GM10266 (cell line): ENCODE results near the gene CKMT1A.
"Not testable (repeated sequence)": the region's sequence is repeated elsewhere in the genome, so short reads cannot be mapped to it uniquely, and the experiment has no call there.

Experiments
- DNase-seq: peaks from one replicate; pipeline ENCODE4 v3.0.0; 2012; ENCODE audit errors: extremely low spot score
- TF ChIP-seq, protein P1 (sequence below): IDR thresholded peaks from 2 replicates; pipeline ENCODE4 v1.5.1; 2012; ENCODE audit warnings: mild to moderate bottlenecking, low read depth; ENCODE audit not compliant: control insufficient read depth, insufficient read depth; ENCODE audit errors: missing control alignments

CKMT1A gene

DNA sequence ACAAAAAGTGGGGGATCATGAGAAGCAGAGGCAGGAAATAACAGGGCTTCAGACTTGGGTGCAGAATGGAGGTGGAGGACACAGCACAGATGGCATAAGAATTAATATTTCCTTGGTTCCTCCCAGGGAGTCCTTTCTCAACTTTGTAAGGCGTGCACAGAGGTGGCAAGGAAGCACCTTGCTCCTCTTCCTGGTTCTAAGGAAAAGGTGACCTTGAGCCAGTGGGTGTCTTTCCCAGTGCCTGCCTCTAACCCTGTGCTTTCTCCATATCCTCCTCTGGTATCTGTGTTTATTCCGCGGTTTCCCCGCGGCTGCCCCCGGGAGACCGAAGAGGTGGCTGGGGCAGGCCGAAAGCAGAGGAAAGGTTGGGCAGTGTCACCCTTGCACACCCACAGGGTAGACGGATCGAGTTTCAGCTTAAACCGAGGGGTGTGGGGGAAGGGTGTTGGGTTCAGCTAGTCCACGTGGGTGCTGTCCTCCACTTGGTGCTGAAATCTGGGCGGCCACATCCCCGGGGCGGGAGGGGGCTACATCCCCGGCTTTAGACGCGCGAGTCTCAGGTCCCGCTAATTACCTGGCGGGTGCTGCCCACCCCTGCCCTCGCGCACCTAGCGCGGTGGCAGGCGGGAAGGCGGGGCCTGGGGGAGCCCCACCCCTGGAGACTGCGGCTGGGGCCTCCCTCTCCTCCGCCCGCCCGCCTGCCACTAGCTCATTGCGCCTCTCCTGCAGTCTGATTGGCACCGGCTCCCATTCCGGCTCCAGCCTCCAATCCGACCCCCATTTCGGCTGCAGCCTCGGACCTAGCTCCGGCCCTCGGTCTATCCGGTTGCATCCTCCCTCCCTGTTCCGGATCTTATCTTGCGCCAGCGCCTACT lies at the start of gene CKMT1A:
CKMT1A (plus strand) TSS at position 712 of the 875 bp plus-strand sequence. CDS start 192 bp downstream, outside the sequence.
- DNase-seq: not testable (repeated sequence)

DNA sequence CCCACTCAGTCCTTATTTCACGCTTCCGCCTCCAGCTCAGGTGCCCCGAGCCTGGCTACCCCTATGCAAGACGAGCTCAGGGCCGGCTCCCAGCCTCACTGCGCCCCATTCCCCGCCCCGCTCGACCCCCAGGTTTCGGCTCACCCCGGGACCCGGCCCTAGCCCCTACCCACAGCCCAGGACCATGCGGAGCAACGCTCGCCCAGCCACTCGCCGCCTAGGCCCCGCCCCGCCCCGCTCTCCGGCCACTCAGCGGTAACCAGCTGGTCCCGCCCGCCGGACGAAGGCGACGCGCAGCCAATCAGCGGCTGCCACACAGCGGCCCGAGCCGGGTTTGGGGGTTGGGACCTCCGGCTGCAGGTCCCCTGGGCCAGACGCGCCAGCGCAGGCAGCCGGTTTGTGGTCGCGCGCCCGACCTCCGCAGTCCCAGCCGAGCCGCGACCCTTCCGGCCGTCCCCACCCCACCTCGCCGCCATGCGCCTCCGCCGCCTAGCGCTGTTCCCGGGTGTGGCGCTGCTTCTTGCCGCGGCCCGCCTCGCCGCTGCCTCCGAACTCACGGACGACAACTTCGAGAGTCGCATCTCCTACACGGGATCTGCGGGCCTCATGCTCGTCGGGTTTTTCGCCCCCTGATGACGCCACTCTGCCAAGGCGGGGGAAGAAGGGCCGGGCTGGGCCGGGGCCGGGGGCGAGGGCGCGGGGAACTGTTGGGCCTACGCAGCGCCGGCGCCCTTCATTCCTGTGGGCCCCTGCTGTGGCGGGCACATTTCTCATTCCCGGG lies 44.8 kb upstream of the CKMT1A start, which contains the start of gene CATSPER2:
CATSPER2 (minus strand) TSS at position 196 of the 781 bp plus-strand sequence. CDS start 783 bp downstream, outside the sequence.
- TF ChIP-seq, protein P1, sequence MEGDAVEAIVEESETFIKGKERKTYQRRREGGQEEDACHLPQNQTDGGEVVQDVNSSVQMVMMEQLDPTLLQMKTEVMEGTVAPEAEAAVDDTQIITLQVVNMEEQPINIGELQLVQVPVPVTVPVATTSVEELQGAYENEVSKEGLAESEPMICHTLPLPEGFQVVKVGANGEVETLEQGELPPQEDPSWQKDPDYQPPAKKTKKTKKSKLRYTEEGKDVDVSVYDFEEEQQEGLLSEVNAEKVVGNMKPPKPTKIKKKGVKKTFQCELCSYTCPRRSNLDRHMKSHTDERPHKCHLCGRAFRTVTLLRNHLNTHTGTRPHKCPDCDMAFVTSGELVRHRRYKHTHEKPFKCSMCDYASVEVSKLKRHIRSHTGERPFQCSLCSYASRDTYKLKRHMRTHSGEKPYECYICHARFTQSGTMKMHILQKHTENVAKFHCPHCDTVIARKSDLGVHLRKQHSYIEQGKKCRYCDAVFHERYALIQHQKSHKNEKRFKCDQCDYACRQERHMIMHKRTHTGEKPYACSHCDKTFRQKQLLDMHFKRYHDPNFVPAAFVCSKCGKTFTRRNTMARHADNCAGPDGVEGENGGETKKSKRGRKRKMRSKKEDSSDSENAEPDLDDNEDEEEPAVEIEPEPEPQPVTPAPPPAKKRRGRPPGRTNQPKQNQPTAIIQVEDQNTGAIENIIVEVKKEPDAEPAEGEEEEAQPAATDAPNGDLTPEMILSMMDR: no peak
- DNase-seq: no peak

DNA sequence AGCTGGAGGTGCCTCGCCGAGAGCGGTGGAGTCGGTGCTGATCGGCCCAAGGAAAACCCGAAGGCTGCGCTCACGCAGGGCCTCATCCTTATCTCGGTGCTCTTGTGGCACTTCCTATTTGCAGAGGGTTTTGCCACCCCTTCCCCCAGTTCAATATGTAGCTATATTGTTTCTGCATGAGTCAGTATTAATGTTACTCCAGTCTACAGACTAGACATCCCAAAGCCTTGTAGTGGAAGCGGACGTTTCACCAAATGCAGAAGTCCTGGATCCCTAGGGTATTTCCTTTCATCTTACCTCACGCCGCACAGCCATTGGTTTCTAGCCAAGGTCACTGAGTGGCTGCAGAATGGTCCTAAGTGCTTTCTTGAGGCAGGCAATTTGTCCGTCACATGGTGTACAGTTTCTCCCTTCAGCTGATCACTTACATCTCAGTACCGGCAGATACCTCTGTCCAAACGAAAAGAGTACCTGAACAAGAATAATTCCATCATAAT lies 44.2 kb upstream of the CKMT1A start:
- DNase-seq: not testable (repeated sequence)

DNA sequence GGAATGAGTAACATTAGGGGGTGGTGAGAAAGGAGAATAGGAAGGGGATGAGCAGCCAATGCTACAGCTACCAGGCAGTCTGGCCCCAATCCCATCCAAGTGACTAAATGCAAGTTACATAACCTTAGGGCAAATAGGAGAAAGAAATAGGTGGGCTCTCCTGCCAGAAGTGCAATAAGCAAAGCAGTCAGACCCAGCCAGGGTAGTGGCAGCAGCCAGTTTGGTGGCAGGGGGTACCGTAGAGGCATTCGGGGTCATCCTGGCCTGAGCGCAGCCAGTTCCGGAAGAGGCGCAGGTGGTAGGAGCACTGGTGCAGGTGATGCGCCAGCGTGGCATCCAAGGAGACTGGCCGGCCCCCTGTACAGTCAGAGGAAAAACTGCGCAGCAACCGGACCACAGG lies 33.9 kb upstream of the CKMT1A start:
- DNase-seq: not testable (repeated sequence)

DNA sequence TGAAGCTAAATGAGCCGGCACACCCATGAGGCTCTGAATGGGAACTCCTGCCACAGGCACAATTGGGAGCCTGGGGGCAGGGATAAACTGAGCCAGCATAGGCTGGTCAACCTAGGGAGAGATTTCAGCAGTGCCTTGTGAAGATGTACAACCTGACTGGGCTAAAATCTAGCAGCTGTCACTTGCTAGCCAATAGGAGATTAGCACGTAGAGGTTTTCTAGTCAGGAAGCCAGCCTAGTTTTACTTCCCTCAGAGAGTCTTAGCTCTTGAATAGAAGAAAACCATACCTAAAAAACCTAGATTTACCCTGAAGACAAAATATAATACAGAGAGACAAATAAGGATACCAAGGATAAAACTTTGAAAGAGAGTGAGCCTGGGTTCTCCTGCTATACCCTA lies 31.4 kb upstream of the CKMT1A start:
- not testable (repeated sequence) for DNase-seq

DNA sequence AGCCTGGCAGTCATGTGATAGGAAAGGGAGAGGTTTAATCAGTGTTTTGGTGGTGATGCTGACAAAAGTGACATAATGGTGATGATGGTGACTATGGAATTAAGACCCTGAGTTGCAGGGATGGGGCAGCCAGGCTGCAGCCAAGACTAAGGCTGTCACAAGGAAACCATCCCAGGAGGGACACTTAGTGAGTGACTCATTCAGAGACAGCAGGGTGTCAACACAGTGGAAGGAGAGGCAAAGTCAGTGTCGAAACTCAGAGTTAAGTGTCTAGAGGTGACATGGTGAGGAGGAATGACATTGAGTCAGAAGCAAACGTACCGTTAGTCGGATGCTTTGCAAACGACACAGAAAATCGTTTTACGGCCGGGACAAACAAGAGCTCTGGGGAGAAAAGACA lies 30.3 kb upstream of the CKMT1A start:
- not testable (repeated sequence) for DNase-seq

DNA sequence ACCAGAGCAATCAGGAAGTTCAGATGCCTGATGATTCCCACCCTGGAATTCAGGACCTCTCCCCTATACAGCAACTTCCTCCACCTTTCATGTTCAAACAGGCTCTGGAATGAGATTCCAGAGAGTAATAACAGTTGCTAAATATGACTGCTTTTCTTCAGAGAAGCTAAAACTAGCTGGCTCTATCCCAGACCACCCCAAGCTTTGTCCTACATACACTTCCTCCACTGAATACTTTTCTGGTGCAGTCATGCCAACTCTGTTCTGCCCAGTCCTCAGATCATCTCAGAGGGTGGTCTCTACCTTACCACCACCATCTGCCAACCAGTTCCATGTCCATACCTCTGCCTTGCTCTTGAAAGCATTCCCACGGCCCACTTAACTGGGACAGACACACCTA lies 27.5 kb upstream of the CKMT1A start:
- DNase-seq: not testable (repeated sequence)

DNA sequence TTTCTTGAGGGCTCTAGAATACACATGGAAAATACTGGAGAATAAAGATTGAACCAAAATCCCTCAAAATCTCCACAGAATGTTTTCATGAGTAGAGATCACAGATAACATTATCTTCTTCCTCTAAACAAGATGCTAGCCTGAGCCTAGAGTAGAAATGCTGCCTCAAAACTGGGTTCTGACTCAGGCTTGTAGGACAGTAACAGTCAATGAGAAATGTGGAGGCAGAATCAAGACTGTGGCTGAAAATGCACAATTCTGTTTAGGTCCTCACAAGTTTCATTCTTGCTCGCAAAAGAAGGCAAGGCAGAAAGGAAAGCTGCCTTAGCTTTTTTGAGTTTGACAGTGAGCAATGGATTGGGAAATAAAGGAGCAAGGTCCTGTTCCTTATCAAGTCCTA lies 19.5 kb upstream of the CKMT1A start:
- DNase-seq: not testable (repeated sequence)

DNA sequence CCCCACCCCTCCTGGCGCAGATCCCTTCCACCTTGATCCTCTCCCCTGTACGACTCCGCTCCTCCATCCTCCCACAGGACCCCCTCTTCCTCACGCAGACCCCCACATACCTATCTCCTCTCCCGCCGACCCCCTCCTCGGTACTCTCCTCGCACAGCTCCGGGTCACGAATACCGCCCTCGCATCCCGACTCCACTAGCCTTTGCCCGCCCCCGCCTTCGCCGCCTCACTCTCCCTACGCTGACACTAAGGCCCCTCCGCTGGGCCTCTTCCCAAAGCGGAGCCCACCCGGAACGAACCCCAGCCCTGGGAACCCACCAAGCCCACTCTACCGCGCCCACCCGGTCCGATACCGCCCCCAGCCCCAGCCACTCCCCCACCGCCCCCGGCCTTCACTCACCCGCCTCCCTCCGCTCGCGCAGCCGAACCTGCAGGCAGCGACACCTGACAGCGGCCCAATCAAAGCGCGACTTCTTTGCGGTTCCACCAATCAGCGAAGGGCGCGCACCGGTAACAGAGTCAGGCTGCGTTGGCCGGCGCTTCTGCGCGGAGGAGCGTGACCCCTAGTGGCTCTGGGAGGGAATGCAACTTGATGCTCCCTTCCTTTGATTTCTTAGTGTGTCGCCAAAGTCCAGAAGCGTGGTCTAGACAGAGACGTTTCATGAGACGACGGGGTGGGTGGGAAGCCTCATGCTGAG lies 3.9 kb upstream of the CKMT1A start:
- not testable (repeated sequence) for DNase-seq

DNA sequence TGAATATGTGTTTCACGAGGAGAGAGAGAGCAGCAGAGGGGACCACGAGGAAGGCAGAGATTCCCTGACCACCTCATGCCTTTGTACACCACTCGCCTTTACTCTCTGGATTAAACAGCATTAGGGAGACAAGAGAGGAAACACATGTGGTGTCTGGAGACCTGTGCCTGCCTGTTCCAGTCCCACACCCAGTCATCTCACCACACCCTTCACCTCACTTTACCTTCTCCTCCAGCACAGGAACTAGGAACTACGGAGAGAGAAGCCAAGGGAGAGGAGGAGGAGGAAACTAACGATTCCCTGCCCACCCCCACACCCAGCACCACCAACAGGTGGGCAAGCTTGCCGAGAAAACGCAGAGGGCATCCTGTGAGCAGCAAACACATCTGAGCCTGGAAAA lies 980 bp upstream of the CKMT1A start:
- DNase-seq: not testable (repeated sequence)

DNA sequence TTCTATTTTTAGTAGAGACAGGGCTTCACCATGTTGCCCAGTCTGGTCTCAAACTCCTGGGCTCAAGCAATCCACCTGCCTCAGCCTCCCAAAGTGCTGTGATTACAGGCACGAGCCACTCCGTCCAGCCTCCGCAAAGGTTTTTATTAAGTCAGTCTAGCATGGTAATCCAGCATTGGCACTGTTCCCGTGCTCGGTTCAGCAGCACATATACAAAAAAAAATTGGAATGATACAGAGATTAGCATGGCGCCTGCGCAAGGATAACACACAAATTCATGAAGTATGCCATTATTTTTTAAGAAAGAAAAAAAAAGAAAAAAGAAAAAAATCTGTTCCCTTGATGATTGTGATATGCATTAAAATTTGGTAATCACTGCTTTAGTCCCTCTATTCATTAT lies 8.5 kb downstream of the CKMT1A start:
- no peak for DNase-seq
- TF ChIP-seq, protein P1: no peak

DNA sequence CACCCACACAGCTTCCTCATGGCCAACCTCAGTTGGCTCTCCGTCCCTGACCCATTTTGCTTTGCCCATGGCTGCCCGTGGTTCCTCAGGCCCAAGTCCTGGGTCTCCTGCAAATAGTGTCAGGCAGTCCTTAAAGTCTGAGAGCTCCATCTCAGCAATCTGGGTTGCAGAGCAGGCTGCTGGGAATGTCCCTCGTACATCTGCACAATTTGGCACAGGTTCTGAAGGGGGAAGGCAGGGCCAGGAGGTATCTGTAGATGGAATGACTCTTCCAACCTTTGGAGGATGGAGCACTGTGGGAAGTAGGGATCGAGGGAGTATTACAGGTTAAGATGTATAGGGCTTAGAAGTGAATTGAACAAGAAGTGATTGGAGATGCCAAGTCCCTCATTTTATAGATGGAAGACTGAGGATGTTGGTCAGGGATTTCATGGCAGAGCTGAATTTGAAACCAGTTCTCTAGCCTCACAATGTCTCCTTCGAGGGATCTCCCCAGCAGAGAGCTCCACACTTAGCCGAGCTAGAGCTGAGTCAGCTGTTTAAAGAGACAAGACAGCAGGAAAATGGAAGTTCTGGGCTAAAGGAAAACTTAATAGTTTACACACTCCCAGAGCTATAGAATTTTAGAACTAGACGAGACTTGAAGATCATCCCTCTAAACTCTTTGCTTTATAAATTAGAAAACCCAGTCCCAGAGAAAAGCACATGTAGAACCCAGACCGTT lies 9.2 kb downstream of the CKMT1A start:
- no peak for DNase-seq
- TF ChIP-seq, protein P1: no peak

DNA sequence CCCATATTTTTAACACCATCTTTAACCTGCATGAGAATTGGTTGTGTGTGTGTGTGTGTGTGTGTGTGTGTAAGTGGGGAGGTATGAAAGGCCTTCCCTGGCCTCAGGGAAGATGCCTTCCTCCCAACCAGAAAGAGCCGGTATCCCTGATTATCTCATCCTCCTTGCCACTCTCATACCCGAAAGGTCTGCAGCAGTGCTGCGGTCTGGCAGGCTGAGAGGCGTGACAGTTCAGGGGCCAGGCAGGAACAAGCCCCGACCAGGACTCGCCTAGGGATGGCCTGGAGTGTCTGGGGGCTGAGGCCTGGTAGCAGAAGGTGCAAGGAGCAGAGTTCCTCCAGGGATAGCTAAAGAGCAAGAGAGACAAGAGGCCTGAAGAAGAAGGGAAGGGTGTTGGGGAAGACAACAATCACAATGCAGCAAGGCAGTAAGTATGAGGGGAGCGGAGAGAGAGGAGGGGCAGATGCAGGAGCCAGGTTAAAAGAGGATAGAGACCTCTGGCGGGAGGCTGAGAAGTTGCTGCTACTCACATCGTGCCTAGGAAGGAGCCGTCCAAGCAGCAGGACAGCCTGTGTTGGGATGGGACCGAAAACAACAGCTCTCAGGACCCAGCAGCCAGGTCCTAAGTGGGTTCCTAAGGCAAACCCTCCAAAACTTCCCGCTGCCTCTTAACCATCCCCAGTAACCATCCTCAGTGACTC lies 16.9 kb downstream of the CKMT1A start:
- DNase-seq: not testable (repeated sequence)
